Renal cortical epithelial cell (primary cell): ENCODE results near the gene ATL1. TPM values are rescaled to one million over a fixed set of nuclear protein-coding genes. Genes with fewer than 3 reads are reported as not detected.

Experiments
- DNase-seq: peaks from one replicate; pipeline ENCODE4 v3.0.0-alpha.2; 2011; ENCODE audit warnings: low read depth
- total RNA-seq: library from RNA; depleted of rRNA; stranded (reverse); fragments of >200 nt; gene quantifications from 2 replicates; pipeline ENCODE4 v1.2.3, GENCODE V29; 2014

The ATL1 gene
- 3.7 and 10.8 TPM in 2 replicates for total RNA-seq

GRCh38 chr14:50559990-50560930 lies at the start of gene ATL1:
TSS of gene ATL1 (plus strand) at chr14:50560145. CDS start at chr14:50560266, 121 bp downstream.
- peak; percentile 27 for DNase-seq

GRCh38 chr14:50510157-50510556 lies 49.8 kb upstream of the ATL1 start:
- DNase-seq: no peak

DNA sequence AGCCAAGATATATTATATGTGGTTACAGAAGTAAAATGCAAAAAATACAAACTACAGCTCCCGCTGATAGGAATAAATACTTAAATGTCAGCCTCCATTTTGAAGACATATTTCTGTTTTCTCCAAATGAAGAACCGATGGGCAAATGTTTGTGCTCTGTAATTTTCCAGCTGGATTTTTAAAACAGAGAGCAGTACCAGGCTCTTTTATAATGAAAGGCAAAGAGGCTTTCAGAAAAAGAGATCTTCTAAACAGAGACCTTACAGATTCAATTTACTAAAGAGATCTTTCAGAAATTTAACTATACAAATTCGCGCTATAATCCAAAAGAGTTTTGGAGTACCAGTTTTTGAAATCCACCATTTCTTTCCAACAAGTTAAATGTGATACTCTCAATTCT lies 47.5 kb upstream of the ATL1 start:
- DNase-seq: no peak

GRCh38 chr14:50516091-50516490 lies 43.9 kb upstream of the ATL1 start:
- DNase-seq: no peak

GRCh38 chr14:50520947-50521815 lies 38.8 kb upstream of the ATL1 start:
- peak; percentile 36 for DNase-seq

GRCh38 chr14:50521912-50522341 lies 38.0 kb upstream of the ATL1 start:
- no peak for DNase-seq

GRCh38 chr14:50523271-50524041 lies 36.5 kb upstream of the ATL1 start:
- DNase-seq: peak; percentile 57

- DNase-seq: no peak
Observed at GRCh38 chr14:50524060-50524459, 35.9 kb upstream of the ATL1 start.

- DNase-seq: no peak
Observed at GRCh38 chr14:50524731-50525515, 35.0 kb upstream of the ATL1 start.

DNA sequence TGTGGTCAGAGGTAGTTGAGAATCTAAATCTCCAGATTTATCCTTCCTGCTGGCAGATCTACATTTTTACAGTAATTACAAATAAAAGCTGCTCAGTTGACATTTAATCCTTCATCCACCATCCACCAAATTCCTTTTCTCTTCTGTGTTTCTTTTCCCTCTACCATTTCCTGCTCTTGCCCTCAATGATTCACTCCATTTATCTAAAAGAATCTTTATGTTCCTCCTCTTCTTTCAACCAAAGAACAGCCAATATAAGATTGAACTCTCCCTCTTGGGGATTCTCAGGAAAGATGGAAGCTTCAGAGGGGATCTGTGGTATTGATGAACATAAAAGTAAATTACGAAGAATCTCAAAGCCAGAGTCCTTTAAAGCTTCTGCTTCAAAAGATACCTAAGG lies 31.9 kb upstream of the ATL1 start:
- no peak for DNase-seq

DNA sequence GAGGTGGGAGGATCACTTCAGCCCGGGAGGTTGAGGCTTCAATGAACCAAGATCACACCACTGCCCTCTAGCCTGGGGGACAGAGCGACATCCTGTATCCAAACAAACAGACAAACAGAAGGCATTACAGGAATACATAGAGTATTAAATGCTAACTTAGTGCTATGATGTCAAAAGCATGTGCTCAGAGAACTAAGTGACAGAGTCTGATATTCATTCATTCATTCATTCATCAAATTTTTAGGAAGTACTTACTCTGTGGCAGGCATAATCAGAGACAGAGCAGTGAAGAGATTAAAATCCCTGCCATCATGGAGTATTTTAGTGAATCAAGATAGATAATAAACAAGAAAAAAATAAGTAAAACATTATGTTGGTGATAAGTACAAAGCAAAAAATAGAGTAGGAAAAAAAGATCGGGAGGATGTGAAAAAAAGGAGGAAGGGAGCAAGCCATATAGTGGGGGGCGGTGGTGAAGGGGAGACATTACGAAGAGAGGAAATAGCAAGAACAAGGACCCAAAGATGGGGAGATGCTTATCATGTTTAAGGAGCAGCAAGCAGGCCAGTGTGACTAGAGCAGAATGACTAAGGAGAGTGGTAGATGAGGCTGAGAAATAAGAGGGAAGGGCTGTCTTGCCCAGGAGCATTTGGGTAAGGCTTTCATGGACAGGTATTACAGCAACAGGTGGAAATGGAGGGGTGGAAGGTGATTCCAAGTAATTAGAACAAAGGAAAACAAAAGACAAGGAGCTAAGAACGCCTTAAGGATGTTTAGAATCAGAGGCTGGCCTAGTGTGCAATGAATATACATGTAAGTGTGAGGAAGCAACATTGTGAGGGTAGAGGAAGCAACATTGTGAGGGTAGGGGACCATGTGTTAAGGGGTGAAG lies 30.4 kb upstream of the ATL1 start:
- DNase-seq: no peak

GRCh38 chr14:50530358-50530757 lies 29.6 kb upstream of the ATL1 start:
- DNase-seq: peak; percentile 67

DNA sequence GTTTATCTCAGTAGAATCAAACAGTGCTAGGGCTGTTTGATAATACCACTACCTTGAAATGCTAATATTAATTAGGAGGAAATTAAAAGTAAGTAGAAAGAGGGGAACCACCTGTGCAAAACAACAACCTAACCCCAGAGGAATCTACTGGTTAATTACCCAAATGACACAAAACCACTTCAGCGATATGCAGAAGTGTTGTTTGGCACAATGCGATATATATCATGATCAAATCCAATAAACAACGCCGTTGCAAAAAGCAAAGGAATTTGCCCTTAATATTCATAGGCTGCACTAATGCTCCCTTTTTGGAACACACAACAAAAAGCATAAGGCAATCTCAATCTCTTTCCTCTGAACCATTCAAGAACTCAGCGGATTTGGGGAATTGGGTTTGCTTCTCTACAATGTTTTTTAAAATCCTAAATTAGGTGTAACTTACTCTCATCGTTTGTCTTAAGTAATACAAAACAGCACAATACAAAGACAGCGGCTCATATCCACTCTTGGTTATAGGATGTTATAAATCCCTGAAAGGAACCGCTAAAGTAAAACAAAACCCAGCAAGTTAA lies 29.1 kb upstream of the ATL1 start:
- DNase-seq: no peak

GRCh38 chr14:50531595-50532501 lies 28.1 kb upstream of the ATL1 start:
- DNase-seq: no peak

DNA sequence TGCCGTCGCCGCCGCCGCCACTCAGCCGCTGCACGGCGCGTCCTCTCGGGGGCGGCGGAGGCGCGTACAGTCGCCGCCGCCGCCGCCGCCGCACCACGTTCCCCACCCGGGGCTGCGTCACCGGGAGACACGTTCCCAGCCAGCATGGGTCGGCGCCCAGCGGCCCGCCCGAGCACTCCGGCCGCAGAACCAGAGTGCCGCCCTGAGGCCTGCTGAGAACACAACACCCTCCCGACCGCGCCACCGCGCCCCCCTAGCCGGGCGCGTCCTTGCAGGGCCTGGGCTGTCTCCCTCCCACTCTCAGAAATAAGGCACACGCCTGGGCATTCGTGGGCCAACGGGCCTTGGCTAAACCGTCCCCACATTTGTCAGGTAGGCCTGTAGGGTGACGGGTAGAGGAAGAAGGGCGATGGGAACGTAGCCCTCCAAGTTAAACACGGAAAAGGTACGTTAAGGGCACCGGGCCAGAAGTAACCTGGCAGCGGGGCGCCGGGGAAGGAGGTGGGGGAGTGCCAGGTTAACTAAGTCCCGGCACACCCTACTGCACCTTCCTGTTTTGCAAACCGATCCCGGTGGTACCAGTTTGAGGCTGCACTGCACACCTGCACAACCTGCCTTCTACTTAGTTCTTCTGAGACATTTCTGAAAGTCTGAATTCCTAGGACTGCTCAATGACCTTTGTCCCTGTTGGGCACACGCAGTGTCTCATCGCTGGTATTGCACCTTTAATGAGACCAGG lies 27.3 kb upstream of the ATL1 start, which contains the start of gene MAP4K5:
Gene MAP4K5, minus strand, starts transcription at position 68 of the 739 bp plus-strand sequence. CDS start 520 bp downstream, outside the sequence.
- DNase-seq: peak; percentile 59

DNA sequence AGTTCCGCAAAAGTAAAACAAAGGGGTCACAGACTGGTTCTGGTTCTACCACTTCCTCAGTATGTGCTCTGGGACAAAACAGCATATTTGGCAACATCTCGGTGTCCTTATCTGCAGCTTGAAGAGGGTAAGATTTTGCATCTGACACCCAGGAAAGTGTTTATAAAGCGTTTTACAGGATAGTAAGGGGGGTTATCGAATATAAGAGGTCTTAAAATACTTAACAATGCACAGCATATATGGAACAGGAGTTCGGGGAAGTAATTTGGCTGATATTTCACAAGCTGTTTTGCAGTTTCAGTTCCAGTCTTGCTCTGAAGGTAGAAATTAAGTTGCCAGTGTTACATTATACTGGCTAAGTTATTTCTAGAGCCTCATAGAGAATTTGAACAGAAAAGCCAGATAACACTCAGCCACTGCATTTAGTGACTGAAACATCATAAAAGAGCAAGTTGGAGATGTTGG lies 26.7 kb upstream of the ATL1 start:
- DNase-seq: no peak

DNA sequence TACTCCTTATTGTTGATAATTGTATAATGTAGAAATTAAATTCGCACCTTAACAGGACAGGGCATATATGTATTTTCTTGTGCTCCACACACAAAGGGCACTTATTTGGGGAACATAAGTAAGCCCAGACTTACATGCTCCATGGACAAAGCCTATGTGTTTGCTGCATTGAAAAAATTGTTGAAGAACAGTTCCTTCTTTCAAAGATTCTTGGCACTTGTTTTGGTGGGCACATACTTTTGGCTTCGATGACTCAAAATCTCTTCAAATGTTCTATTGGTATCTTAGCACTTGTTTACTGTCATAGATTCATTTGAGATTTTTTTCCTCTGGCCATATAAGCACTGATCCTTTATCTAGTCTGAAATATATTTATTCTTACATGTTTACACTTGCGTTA lies 26.1 kb upstream of the ATL1 start:
- no peak for DNase-seq
